ENCODE measurements around the gene RNF223. TPM values are rescaled to one million over a fixed set of nuclear protein-coding genes. Genes with fewer than 3 reads are reported as not detected.
"Not testable (repeated sequence)": the region's sequence is repeated elsewhere in the genome, so short reads cannot be mapped to it uniquely, and the experiment has no call there.

RNF223 gene
- total RNA-seq, 3 donors from 2014 or later, result 1.3 to 7.5 (median 2.1) TPM

GRCh38 chr1:1068517-1069055 lies 5.5 kb downstream of the RNF223 start:
- intact Hi-C loops (cut with DNase I, micrococcal nuclease), result loop anchor here in 1 of 2 donors (10.0 kb wide), 1 partner anchor 84 kb away; the partner anchor contains the start of gene PERM1
- H3K4me1 ChIP-seq (ENCODE audit: low read depth), result peaks cover 21% of the 10 kb centered on the region
- no peak overlapping the region for H3K4me3 ChIP-seq
- no peaks in the 10 kb centered on the region for H3K9me3 ChIP-seq
- H3K36me3 ChIP-seq (ENCODE audit: low read depth), result no peaks in the 10 kb centered on the region
- TF ChIP-seq, protein P1, sequence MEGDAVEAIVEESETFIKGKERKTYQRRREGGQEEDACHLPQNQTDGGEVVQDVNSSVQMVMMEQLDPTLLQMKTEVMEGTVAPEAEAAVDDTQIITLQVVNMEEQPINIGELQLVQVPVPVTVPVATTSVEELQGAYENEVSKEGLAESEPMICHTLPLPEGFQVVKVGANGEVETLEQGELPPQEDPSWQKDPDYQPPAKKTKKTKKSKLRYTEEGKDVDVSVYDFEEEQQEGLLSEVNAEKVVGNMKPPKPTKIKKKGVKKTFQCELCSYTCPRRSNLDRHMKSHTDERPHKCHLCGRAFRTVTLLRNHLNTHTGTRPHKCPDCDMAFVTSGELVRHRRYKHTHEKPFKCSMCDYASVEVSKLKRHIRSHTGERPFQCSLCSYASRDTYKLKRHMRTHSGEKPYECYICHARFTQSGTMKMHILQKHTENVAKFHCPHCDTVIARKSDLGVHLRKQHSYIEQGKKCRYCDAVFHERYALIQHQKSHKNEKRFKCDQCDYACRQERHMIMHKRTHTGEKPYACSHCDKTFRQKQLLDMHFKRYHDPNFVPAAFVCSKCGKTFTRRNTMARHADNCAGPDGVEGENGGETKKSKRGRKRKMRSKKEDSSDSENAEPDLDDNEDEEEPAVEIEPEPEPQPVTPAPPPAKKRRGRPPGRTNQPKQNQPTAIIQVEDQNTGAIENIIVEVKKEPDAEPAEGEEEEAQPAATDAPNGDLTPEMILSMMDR (IDR thresholded peaks at IDR 0.05), result no peak
- DNase-seq (peak; percentile 89), ATAC-seq (peak; percentile 84)

GRCh38 chr1:1067860-1068516 lies 6.1 kb downstream of the RNF223 start:
- intact Hi-C loops (cut with DNase I, micrococcal nuclease), result loop anchor here in 1 of 2 donors (10.0 kb wide), 1 partner anchor 83 kb away; the partner anchor contains the start of gene PERM1
- TF ChIP-seq, protein P1 (IDR thresholded peaks at IDR 0.05), result no peak
- Histone ChIP-seq H3K9me3 (no peaks in the 10 kb centered on the region), H3K4me3 (no peak overlapping the region), H3K36me3 (ENCODE audit: low read depth) (no peaks in the 10 kb centered on the region), H3K4me1 (ENCODE audit: low read depth) (peaks cover 21% of the 10 kb centered on the region)
- DNase-seq (peak; percentile 55 to 79 (median 78)), ATAC-seq (peak; percentile 42)

DNA sequence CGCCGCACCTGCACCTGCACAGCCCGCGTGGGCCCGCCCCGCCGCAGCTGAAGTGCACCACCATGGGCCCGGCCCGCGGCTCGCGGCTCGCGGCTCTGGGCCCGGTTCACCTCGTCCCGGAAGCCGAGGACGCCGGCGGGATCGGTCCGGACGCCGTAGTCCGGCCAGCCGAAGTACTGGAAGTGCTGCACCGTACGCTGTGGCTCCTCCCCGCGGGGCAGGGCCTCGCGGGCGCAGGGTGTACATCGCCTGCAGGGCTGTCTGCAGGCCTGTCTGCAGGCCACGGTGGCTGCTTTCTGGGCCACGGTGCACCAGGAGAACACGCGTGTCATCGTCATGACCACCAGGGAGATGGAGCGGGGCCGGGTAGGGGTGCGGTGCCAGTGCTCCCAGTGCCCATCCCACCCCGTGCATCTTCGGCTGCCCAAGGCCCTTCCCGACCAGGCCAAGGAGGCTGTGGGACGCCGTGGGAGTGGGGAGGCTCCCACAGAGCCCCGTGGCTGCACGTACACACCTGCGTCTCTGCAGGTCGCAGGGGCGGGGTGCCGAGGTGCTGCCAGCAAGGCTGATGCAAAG lies 6.7 kb downstream of the RNF223 start:
- ATAC-seq (no peak), DNase-seq (no peak)
- Histone ChIP-seq H3K4me3 (no peak overlapping the region), H3K9me3 (no peaks in the 10 kb centered on the region), H3K4me1 (ENCODE audit: low read depth) (peaks cover 21% of the 10 kb centered on the region), H3K36me3 (ENCODE audit: low read depth) (no peaks in the 10 kb centered on the region)
- intact Hi-C loops (cut with DNase I, micrococcal nuclease), result loop anchor here in 1 of 2 donors (10.0 kb wide), 1 partner anchor 83 kb away; the partner anchor contains the start of gene PERM1
- TF ChIP-seq, protein P1 (IDR thresholded peaks at IDR 0.05), result no peak

GRCh38 chr1:1066403-1067283 lies 7.5 kb downstream of the RNF223 start:
- H3K36me3 ChIP-seq (ENCODE audit: low read depth), result no peaks in the 10 kb centered on the region
- no peak overlapping the region for H3K4me3 ChIP-seq
- intact Hi-C loops (cut with DNase I, micrococcal nuclease), result loop anchor here in 1 of 2 donors (10.0 kb wide), 1 partner anchor 82 kb away; the partner anchor contains the start of gene PERM1
- H3K4me1 ChIP-seq (ENCODE audit: low read depth), result peaks cover 24% of the 10 kb centered on the region
- DNase-seq, result no peak
- TF ChIP-seq, protein P1 (IDR thresholded peaks at IDR 0.05), result no peak
- no peaks in the 10 kb centered on the region for H3K9me3 ChIP-seq
- no peak for ATAC-seq

DNA sequence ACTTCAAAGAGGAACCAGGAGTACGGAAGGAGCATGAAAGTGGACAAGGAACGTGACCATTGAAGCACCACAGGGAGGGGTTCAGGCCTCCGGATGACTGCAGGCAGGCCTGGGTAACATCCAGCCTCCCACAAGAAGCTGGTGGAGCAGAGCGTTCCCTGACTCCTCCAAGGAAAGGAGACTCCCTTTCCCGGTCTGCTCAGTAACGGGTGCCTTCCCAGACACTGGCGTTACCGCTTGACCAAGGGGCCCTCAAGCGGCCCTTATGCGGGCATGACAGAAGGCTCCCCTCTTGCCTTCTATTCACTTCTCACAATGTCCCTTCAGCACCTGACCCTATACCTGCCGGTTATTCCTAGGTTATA lies 8.2 kb downstream of the RNF223 start:
- not testable (repeated sequence) for H3K36me3 ChIP-seq (ENCODE audit: low read depth); ATAC-seq; H3K9me3 ChIP-seq; H3K4me3 ChIP-seq; DNase-seq
- intact Hi-C loops (cut with DNase I, micrococcal nuclease), result loop anchor here in 1 of 2 donors (10.0 kb wide), 1 partner anchor 81 kb away; the partner anchor contains the start of gene PERM1
- peaks cover 24% of the 10 kb centered on the region for H3K4me1 ChIP-seq (ENCODE audit: low read depth)

Data from mucosa of descending colon (tissue), 3 donors.